GM19351 (cell line): ENCODE data around the gene QPRT.
"Not testable (repeated sequence)": the region's sequence is repeated elsewhere in the genome, so short reads cannot be mapped to it uniquely, and the experiment has no call there.

Experiments
- ATAC-seq: cut with Tn5 transposase; IDR thresholded peaks from one replicate; pipeline ENCODE4 v1.9.1; 2021; ENCODE audit warnings: mild to moderate bottlenecking, moderate library complexity; ENCODE audit not compliant: unreplicated experiment

The QPRT gene

GRCh38 chr16:29744541-29745101 is 65.6 kb downstream of the QPRT start:
- no peak for ATAC-seq

- peak; percentile 54 for ATAC-seq
Measured at GRCh38 chr16:29745121-29745852, 66.3 kb downstream of the QPRT start.

GRCh38 chr16:29745853-29746345 is 66.9 kb downstream of the QPRT start, which contains the start of gene C16orf54:
Gene C16orf54 (minus strand): TSS chr16:29745990. CDS start chr16:29744951, 1,039 bp downstream.
- no peak for ATAC-seq

- not testable (repeated sequence) for ATAC-seq
Measured at GRCh38 chr16:29746518-29746917, 67.5 kb downstream of the QPRT start.
